Naive thymus-derived CD8-positive, alpha-beta T cell (primary cell): ENCODE data around the gene PBXIP1. TPM values are rescaled to one million over a fixed set of nuclear protein-coding genes. Genes with fewer than 3 reads are reported as not detected.
A peak's percentile ranks its signal among the peaks of the same experiment; 100 is the strongest.

Experiments
- ATAC-seq, 2 donors: fragments of 150-1000 bp; cut with Tn5 transposase in 1 of 2; sonication (Bioruptor Pico), chemical (Tn5 transposase) in 1 of 2; 1 replicate in 1 of 2; 2 replicates in 1 of 2; pipeline ENCODE4 v1.10.0; 2021; ENCODE audit warnings: mild to moderate bottlenecking in 2 of 2, moderate library complexity in 2 of 2
- POLR2A ChIA-PET: fragments of 350-600 bp; sonication (Branson Sonifier 250); formaldehyde crosslinking; loops from one replicate; lab custom pipeline; 2021; ENCODE audit warnings: antibody characterized with exemption; lab: Charles Lee
- DNase-seq, 10 donors: peaks; one replicate each; pipeline versions ENCODE4 v3.0.0 to v3.0.0-alpha.2; 2020 to 2022
- H3K27ac Mint-ChIP-seq, 10 donors: one replicate each; pipeline ENCODE4 v1.8.0; 2020 to 2022; ENCODE audit warnings: mild to moderate bottlenecking in 10 of 10, mixed read lengths in 10 of 10, moderate library complexity in 4 of 10, inconsistent platforms in 1 of 10
- H3K27me3 Mint-ChIP-seq, 5 donors: one replicate each; pipeline ENCODE4 v1.8.0; 2021 to 2022; ENCODE audit warnings: mixed read lengths in 5 of 5
- H3K36me3 Mint-ChIP-seq, 3 donors: one replicate each; pipeline ENCODE4 v1.8.0; 2020 to 2022; ENCODE audit warnings: mixed read lengths in 3 of 3, mild to moderate bottlenecking in 2 of 3, inconsistent platforms in 1 of 3
- H3K4me1 Mint-ChIP-seq, 4 donors: one replicate each; pipeline ENCODE4 v1.8.0; 2021 to 2022; ENCODE audit warnings: mixed read lengths in 4 of 4
- H3K4me3 Mint-ChIP-seq, 10 donors: one replicate each; pipeline ENCODE4 v1.8.0; 2020 to 2022; ENCODE audit warnings: mild to moderate bottlenecking in 10 of 10, mixed read lengths in 10 of 10, moderate library complexity in 6 of 10, inconsistent platforms in 1 of 10
- H3K9me3 Mint-ChIP-seq, 9 donors: one replicate each; pipeline ENCODE4 v1.8.0; 2020 to 2022; ENCODE audit warnings: mixed read lengths in 9 of 9, mild to moderate bottlenecking in 3 of 9, inconsistent platforms in 1 of 9, moderate library complexity in 1 of 9
- polyA plus RNA-seq, 3 donors: library from polyadenylated mRNA; unstranded; fragments of 300-500 nt; fragmentation: Illumina TruSeq; gene quantifications; one replicate each; pipeline ENCODE4 v1.2.3, GENCODE V29; 2021
- total RNA-seq, 8 experiments: library from RNA in 2 of 8; stranded (reverse) in 2 of 8; gene quantifications; one replicate each; pipeline ENCODE4 v1.2.3 and lab custom pipeline; 2021 to 2026

Gene PBXIP1
- total and polyA plus RNA-seq, 5 experiments from 2014 or later = 182 to 319 (median 239) TPM

DNA sequence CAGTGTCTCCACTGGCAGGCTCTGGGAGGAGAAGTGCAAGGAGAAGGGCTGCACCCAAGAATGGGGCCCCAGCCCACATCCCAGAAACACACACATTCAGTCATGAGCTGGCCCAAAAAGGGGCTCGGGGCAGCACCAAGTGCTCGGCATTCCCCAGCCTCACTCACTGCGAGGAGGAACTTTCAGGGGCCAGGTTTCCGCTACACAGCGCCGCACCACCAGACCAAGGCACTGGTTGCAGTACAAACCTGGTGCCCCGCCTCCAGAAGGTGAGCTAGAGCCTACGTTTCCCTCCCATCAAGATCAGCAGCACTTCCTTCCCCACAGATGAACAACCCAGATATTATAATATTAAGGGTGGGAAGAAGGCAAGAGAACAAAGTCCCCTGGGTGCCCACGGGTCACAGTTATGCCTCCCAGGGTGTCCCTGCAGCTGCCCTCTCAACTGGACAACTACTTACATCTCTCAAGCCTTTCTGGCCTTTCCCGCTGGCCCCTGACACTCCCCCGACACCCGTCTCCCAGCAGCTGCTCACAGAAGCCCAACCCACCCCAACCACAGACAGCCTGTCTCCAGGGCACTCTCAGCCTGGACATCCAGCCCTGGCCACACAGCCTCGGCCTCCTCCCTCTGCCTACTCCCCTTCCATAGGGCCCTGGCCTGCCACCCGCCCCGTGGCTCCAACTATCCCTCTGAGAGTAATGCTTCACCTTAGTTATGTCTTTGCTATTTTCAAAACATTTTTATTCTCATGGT is 3.8 kb downstream of the PBXIP1 start:
- no peaks in the 10 kb centered on the region for H3K27me3 Mint-ChIP-seq
- ATAC-seq = peak; percentile 26 to 47
- H3K4me1 Mint-ChIP-seq = peaks cover 45 to 78% (median 69%) of the 10 kb centered on the region in 4 donors
- peak overlapping the region; percentile 97 to 100 (median 100) for H3K27ac Mint-ChIP-seq
- H3K9me3 Mint-ChIP-seq = no peaks in the 10 kb centered on the region
- H3K36me3 Mint-ChIP-seq = peaks cover 0 to 41% (median 13%) of the 10 kb centered on the region in 3 donors
- H3K4me3 Mint-ChIP-seq = peak overlapping the region; percentile 95 to 100 (median 98)
- POLR2A ChIA-PET = interaction anchor here (0.6 to 7.9 kb wide), 11 partner anchors 8 to 283 kb away, joined by 3 to 87 read pairs (median 7); partner anchors contain the start of genes CKS1B, FLAD1, PMVK and PYGO2
- DNase-seq = peak in 9 of 10 donors; percentile 43 to 82 (median 71)

DNA sequence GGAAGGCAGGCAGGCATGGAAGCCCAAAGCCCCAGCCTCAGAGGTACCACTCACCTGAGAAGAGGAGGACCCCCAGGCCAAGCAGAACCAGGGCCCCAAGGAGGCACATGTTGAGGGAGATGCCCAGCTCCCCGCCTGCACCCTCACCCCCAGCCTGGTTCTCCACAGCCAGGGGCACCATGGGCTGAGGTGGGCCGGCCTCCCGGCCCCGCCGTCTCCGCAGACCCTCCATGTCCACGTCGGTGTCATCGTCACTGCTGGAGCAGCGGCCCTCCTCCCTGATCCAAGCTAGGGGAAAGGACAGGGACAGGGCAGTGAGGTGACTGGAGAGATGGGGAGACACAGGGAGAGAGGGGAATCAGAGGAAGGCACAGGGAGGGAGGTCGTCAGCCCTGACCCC is 7.8 kb downstream of the PBXIP1 start:
- no peaks in the 10 kb centered on the region for H3K27me3 Mint-ChIP-seq
- POLR2A ChIA-PET = interaction anchor here (0.5 to 2.4 kb wide), 6 partner anchors 8 to 163 kb away, joined by 3 to 18 read pairs (median 4); partner anchors contain the start of genes PMVK and PYGO2
- ATAC-seq = no peak
- peak overlapping the region in 4 of 10 donors; percentile 40 to 92 (median 60) for H3K27ac Mint-ChIP-seq
- H3K9me3 Mint-ChIP-seq = no peaks in the 10 kb centered on the region
- no peak overlapping the region for H3K4me3 Mint-ChIP-seq
- DNase-seq = no peak
- peaks cover 0 to 71% (median 10%) of the 10 kb centered on the region in 3 donors for H3K36me3 Mint-ChIP-seq
- H3K4me1 Mint-ChIP-seq = peaks cover 35 to 60% (median 56%) of the 10 kb centered on the region in 4 donors

DNA sequence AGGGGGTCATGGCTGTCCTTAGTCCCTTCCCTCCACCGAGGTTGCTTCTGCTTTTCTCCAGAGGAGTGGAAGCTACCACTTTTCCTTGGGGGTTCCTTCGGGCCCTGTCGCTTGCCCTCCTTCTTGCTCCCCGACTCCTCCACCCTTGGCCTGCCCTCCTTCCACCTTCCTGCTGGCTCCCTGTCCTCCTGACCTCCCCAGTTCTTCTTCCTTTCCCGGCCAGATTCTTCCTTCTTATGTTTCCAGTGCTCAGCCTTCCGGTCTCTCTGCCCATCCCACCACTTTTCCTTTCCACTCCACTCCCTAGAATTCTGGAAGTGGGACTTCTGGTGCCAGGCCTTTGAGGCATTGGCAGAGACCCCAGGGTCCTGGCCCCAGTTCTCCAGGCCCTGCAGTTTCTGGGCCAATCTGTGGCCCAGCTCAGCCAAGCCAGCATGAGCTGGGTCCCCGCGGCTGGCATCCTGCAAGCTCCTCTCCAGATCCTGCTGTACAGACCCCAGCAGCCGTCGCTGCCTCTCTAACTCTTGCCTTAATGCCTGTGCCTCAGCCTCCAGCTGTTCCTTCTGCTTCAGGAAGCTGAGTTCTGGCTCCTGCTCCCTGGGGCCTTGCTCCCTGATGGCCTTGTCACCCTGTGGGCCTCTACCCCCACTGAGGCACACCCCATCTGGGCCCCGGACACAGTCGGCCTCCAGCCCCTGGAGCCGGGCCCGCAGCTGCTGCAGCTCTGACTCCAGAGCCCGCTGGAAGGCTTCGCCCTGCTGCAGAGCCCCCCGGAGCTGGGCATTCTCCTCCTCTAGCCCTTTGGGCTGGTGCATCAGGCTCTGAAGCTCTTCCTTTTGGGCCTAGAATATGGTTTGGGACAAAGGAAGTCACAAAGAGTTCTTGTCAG is 9.7 kb downstream of the PBXIP1 start:
- H3K36me3 Mint-ChIP-seq = peaks cover 0 to 65% (median 10%) of the 10 kb centered on the region in 3 donors
- POLR2A ChIA-PET = interaction anchor here (0.6 to 1.9 kb wide), 2 partner anchors 9 kb away, joined by 3 to 8 read pairs; partner anchors contain the start of gene PMVK
- peak overlapping the region in 8 of 10 donors; percentile 41 to 95 (median 72) for H3K27ac Mint-ChIP-seq
- ATAC-seq (no peak), DNase-seq (no peak)
- peak overlapping the region in 2 of 10 donors; percentile 26 to 45 for H3K4me3 Mint-ChIP-seq
- H3K9me3 Mint-ChIP-seq = no peaks in the 10 kb centered on the region
- peaks cover 23 to 60% (median 51%) of the 10 kb centered on the region in 4 donors for H3K4me1 Mint-ChIP-seq
- H3K27me3 Mint-ChIP-seq = no peaks in the 10 kb centered on the region

DNA sequence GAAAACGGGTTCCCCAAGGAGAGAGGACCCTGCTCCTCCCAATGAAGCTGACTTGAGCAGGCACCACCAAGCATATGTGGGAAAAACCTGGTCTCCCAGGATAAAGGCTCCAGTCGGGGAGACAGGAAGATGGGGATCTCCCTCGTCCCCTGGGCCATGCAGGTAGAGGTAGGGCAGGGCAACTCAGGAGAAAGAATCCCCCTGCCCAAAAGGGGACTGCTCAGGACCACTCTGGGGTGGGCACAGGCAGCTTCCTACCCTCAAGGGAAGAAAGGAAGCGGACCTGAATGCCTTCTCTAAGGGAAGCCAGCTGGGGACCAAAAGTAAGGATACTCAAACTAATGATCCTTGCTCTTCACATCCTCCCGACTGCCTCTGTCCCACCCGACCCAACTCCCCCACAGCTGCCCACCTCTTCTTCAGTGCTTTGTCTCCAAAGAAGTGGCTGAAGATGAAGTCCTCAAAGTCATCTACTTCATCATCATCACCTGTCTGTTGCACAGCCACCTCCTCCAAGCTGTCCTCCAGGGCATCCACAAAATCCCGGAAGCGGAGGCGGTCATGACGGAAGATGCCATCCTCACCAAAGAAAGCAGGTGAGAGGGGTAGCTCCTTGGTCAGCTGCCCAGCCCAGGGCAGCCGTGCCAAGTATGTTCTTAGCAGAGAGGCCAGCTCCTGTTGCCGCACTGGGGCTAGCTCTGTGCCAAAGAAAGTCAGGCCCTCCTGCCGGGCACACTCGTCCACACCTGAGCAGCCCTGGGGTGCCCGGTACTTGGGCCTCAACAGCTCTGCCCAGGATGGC is 10.5 kb downstream of the PBXIP1 start:
- POLR2A ChIA-PET = interaction anchor here (1.3 to 1.9 kb wide), 3 partner anchors 8 to 72 kb away, joined by 3 to 8 read pairs (median 6); partner anchors contain the start of genes PMVK and PYGO2

DNA sequence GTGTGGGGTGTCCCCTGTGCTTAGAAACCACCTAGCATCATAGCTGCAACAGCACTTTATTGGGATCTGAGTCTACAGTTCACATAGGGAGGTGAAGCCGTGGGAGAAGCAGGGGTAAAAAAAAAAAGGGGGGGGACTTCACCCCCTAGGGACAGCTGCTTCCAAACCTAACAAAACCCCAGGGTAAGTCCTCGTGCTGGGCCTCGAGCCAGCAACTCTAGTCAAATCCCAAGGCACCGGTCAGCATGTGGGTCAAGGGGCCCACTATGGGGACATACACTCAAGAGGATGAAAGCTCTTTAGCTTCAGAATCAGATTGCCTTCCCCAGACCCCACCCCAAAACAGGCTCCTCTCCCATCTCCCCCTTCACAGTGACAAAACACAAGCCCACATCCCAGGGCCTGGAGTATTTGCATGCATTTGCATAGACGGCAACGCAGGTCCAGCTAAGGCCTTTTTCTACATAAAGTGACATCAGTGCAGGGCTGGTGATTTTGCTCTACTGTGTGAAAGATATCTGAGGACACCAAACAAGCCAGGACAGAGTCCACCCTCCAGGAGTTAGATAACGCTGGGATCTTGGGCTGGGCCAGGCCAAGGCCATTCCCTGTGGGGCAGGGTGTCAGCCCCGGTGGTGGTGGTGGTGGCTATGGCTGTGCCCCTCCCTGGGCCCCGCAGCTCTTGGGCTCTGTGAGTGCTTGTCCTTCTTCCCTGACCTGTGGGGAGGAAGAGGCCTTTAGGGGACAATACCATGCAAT is 11.3 kb downstream of the PBXIP1 start:
- Mint-ChIP-seq H3K36me3 (peaks cover 0 to 52% (median 5%) of the 10 kb centered on the region in 3 donors), H3K9me3 (no peaks in the 10 kb centered on the region), H3K4me1 (peaks cover 23 to 64% (median 54%) of the 10 kb centered on the region in 4 donors), H3K4me3 (peak overlapping the region in 1 of 10 donors; percentile 15), H3K27ac (peak overlapping the region in 9 of 10 donors; percentile 74 to 95 (median 91)), H3K27me3 (no peaks in the 10 kb centered on the region)
- POLR2A ChIA-PET = interaction anchor here (1.0 to 1.9 kb wide), 8 partner anchors 8 to 384 kb away, joined by 3 to 8 read pairs (median 3); partner anchors contain the start of genes PMVK and PYGO2
- ATAC-seq (no peak), DNase-seq (no peak)

More for the DNA sequence above, 10.5 kb downstream of the PBXIP1 start:
- Mint-ChIP-seq H3K27me3 (no peaks in the 10 kb centered on the region), H3K4me1 (peaks cover 23 to 60% (median 51%) of the 10 kb centered on the region in 4 donors), H3K27ac (peak overlapping the region in 7 of 10 donors; percentile 20 to 95 (median 43)), H3K9me3 (no peaks in the 10 kb centered on the region), H3K4me3 (no peak overlapping the region), H3K36me3 (peaks cover 0 to 57% (median 5%) of the 10 kb centered on the region in 3 donors)
- DNase-seq (no peak), ATAC-seq (no peak)

DNA sequence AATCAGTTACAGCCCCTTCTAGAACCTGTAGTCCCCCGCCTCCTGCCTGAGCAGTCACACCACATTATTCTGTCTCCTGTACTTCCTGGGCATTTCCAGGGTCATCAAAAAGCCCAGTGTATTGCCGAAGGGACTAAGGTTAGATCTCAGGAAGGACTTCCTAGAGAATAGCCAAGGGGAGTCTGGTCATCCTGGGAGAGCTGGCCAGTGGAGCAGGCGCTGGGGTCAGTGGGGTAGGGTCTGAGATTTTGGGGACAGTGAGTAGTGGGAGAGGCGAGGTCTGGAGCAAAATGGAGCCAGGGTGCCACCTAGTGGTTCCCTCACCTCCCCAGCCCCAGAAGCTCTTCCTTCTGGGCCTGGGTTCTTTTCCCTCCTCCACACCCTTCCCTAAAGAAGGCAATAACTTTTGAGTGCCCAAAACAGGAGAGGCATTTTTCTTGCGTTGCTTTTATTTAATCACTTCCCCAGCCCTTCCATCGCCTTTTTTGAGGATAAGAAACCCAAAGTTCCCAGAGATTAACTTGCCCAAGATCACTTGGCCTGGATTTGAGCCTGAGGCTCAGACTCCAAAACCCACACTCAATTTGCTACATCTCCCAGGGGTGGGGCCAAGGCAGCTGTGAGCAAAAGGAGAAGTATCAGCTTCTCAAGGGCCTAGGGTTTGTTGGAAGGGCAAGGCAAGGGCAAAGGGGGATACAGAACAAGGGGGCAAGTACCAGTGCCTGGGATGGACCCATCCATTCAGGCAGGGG is 12.1 kb downstream of the PBXIP1 start:
- peak overlapping the region; percentile 78 to 94 (median 90) for H3K27ac Mint-ChIP-seq
- DNase-seq = peak in 1 of 10 donors; percentile 35
- H3K4me1 Mint-ChIP-seq = peaks cover 24 to 64% (median 55%) of the 10 kb centered on the region in 4 donors
- peak overlapping the region in 5 of 10 donors; percentile 8 to 74 (median 38) for H3K4me3 Mint-ChIP-seq
- H3K9me3 Mint-ChIP-seq = no peaks in the 10 kb centered on the region
- H3K36me3 Mint-ChIP-seq = peaks cover 0 to 46% (median 5%) of the 10 kb centered on the region in 3 donors
- POLR2A ChIA-PET = interaction anchor here (0.6 to 1.5 kb wide), 9 partner anchors 17 to 976 kb away, joined by 3 to 7 read pairs (median 3); partner anchors contain the start of genes CREB3L4 and PYGO2
- ATAC-seq = peak in 1 of 2 donors; percentile 24
- H3K27me3 Mint-ChIP-seq = no peaks in the 10 kb centered on the region

DNA sequence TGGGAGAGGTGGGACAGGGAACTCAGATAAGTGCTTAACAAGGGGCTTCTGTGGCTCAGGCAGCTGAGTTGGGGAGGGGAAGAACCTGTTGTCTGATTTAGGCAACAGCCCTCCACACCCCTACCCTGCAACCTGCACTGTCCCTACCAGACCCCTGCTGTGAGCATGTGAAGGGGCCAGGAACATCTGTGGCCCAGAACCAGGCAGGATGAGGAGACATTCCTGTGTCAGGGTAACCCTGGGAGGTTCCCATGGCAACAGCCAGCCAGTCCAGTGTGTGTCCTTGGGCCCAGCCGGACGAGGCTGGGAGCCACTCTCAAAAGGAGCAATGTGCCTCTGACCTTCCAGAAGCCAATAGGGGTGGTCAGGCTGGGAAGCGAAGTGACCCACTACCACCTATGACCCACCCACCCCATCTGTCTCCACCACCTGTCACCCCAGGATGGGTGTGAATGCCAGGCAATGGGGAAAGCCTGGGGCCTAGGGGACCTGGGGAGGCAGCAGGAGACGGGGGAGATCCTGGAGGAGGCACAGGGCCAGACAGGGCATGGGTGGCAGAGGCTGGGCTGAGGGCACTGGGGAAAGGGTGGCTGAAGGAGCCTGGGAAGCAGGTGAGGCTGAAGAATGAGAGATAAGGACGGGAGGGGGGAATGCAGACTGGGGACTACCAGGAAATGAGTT is 14.4 kb downstream of the PBXIP1 start:
- Mint-ChIP-seq H3K9me3 (peaks cover 0 to under 1% (median 0%) of the 10 kb centered on the region in 9 donors), H3K4me1 (peaks cover 27 to 80% (median 67%) of the 10 kb centered on the region in 4 donors), H3K27ac (peak overlapping the region; percentile 41 to 94 (median 73)), H3K27me3 (no peaks in the 10 kb centered on the region), H3K4me3 (peak overlapping the region in 1 of 10 donors; percentile 38), H3K36me3 (peaks cover 0 to 25% (median 0%) of the 10 kb centered on the region in 3 donors)
- DNase-seq = no peak
- POLR2A ChIA-PET = interaction anchor here (2.9 kb wide), 1 partner anchor 20 kb away, joined by 19 read pairs; the partner anchor contains the start of gene PYGO2
- ATAC-seq = no peak

DNA sequence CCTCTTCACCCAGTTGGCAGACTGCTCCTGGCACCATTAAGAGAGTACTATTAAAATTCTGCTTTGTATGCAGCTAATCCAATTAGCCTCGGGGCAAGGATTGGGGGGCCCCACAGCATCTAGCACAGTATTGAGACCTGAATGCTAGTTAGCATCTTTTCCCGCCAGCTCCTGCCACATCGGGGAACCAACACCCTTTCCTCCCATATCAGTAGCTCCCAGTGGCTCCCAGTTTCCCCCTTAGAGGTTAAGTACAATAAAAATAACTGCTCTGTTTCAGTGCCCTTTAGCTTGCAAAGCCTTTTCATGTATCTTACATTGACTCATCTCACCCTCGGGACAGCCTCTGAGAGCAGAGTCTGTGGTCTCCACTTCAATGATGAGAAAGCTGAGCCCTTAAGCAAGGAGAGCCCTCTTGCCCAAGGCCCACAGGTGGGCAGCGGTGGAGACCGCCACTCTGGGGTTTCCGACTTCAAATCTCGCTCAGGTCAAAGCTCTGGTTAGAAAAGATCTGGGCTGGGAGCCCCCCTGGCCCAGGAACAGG is 15.2 kb downstream of the PBXIP1 start:
- Mint-ChIP-seq H3K4me1 (peaks cover 28 to 86% (median 70%) of the 10 kb centered on the region in 4 donors), H3K36me3 (peaks cover 0 to 17% (median 0%) of the 10 kb centered on the region in 3 donors), H3K27ac (peak overlapping the region; percentile 21 to 92 (median 70)), H3K9me3 (peaks cover 0 to 2% (median 0%) of the 10 kb centered on the region in 9 donors), H3K4me3 (peak overlapping the region in 5 of 10 donors; percentile 5 to 54 (median 19)), H3K27me3 (no peaks in the 10 kb centered on the region)
- DNase-seq (no peak), ATAC-seq (no peak)
- POLR2A ChIA-PET = interaction anchor here (1.2 to 2.9 kb wide), 4 partner anchors 8 to 271 kb away, joined by 3 to 19 read pairs (median 5); partner anchors contain the start of gene PYGO2

DNA sequence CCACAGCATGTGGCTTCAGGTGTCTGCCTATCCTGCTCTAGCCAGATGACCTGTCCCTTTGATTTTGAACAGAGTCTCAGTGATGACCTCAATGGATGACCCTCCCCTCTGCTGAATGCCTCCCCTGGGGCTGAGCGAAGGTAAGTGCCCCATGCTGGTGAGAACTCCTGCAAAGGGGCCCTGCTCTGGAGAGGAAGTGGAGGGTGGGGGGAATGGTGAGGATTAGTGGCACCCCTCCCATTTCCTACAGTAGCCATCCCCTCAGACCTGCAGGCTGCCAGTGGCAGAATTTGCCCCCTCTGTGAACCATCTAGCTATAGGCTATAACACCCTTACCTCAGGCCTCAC is 15.7 kb downstream of the PBXIP1 start:
- DNase-seq (no peak), ATAC-seq (no peak)
- Mint-ChIP-seq H3K4me1 (peaks cover 28 to 91% (median 74%) of the 10 kb centered on the region in 4 donors), H3K4me3 (peak overlapping the region in 2 of 10 donors; percentile 33 to 60), H3K36me3 (peaks cover 0 to 13% (median 0%) of the 10 kb centered on the region in 3 donors), H3K27ac (peak overlapping the region in 7 of 10 donors; percentile 20 to 92 (median 69)), H3K9me3 (peaks cover 0 to 2% (median 0%) of the 10 kb centered on the region in 9 donors), H3K27me3 (no peaks in the 10 kb centered on the region)
- POLR2A ChIA-PET = interaction anchor here (1.2 to 2.9 kb wide), 4 partner anchors 8 to 270 kb away, joined by 3 to 19 read pairs (median 5); partner anchors contain the start of gene PYGO2
